NCI-H1105 treated with DMSO at 0.1 percent for 48 hours (cell line): ENCODE results near the gene UQCRHL.
A peak's percentile ranks its signal among the peaks of the same experiment; 100 is the strongest.
"Not testable (repeated sequence)": the region's sequence is repeated elsewhere in the genome, so short reads cannot be mapped to it uniquely, and the experiment has no call there.

ENCODE experiments used
- DNase-seq: peaks from one replicate; lab custom pipeline; 2025; lab: John Stamatoyannopoulos, UW

UQCRHL gene

DNA sequence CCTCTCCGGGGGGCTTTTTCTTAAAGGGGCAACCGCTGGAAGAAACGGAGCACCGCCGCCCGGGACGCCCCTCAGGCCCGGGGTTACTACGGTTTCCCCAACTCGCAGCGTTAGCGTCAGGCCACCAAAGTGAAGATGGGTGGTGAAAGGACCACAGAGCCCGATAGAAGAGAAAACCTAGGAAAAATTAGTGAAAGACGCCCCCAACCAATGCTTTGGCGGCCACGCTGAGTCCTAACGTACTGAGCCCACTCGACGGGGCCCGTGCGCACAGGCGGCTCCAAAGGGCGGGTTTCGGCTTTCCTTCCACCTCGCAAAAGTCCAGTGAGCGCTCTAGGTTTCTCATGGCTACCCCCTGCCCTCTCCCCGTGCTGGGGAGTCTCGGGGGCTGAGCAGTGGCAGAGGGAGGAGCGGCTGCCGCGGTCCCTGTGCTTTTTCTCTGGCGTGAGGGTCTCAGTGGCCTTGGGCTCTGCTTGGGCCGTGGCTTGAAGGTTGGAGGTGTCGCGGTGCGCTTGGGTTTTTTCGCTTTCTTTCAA, 27.8 kb upstream of the UQCRHL start:
- DNase-seq, result peak; percentile 71

GRCh38 chr1:15834406-15835204, 27.2 kb upstream of the UQCRHL start:
- peak; percentile 98 for DNase-seq

GRCh38 chr1:15833842-15834405, 26.5 kb upstream of the UQCRHL start:
- no peak for DNase-seq

DNA sequence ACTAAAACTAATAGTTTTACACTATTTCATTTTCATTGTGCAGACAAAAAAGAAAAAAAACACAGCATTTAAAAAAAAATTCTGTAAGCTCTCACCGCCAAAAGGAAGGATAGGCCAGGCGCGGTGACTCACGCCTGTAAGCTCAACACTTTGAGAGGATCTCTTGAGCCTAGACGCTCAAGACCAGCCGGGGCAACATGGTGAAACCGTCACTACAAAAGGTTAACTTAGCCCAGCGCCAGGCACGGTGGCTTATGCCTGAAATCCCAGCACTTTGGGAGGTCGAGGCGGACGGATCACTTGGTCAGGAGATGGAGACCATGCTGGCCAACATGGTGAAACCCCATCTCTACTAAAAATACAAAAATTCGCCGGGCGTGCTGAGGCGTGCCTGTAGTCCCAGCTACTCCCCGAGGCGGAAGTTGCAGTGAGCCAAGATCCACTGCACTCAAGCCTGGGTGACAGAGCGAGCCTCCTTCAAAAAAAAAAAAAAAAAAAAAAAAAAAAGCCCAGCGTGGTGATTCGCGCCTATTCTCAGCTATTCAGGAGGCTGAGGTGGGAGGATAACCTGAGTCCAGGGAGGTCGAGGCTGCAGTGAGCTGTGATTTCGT, 25.7 kb upstream of the UQCRHL start:
- peak; percentile 83 for DNase-seq

GRCh38 chr1:15830258-15830657, 22.8 kb upstream of the UQCRHL start:
- no peak for DNase-seq

DNA sequence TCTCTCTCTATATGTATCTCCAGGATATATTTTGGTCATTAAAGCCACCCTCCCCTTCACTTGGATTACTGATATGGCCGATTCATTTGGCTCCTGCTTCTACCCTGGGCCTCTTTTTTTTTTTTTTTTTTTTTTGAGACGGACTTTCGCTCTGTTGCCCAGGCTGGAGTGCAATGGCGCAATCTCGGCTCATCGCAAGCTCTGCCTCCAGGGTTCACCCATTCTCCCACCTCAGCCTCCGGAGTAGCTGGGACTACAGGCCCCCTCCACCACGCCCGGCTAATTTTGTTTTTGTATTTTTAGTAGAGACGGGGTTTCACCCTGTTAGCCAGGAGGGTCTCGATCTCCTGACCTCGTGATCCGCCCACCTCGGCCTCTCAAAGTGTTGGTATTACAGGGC, 21.5 kb upstream of the UQCRHL start:
- DNase-seq, result not testable (repeated sequence)

DNA sequence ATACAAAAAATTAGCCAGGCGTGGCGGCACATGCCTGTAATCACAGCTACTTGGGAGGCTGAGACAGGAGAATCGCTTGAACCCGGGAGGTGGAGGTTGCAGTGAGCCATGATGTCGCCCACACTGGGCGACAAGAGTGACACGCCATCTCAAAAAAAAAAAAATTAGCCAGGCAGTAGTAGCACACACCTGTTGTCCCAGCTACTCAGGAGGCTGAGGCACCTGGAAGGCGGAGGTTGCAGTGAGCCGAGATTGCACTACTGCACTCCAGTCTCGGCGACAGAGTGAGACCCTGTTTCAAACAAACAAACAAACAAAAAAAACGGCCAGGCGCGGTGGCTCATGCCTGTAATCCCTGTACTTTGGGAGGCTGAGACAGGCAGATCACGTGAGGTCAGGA, 20.1 kb upstream of the UQCRHL start:
- not testable (repeated sequence) for DNase-seq

- no peak for DNase-seq
Observed at GRCh38 chr1:15826810-15827507, 19.5 kb upstream of the UQCRHL start.

- DNase-seq, result no peak
Observed at GRCh38 chr1:15825800-15826199, 18.4 kb upstream of the UQCRHL start.

GRCh38 chr1:15820478-15820877, 13.0 kb upstream of the UQCRHL start:
- no peak for DNase-seq

DNA sequence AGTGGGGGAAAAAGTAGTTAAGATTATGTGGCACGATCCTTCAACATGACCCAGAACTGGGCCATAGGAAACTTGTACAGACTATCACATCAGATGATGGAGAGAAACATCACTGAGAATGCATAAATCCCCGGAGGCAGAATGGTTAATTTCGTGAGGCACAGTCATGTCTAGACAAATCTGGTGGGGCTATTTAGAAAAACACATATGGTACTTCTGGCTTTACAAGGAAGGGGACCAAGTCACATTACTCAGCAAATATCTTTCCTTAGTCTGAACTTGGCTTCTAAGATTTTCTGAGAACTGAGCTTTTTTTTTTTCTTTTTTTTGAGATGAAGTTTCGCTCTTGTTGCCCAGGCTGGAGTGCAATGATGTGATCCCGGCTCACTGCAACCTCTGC, 9.2 kb upstream of the UQCRHL start:
- DNase-seq, result no peak

GRCh38 chr1:15810073-15810472, 2.6 kb upstream of the UQCRHL start:
- DNase-seq, result no peak

GRCh38 chr1:15808955-15809354, 1.5 kb upstream of the UQCRHL start:
- DNase-seq, result no peak

DNA sequence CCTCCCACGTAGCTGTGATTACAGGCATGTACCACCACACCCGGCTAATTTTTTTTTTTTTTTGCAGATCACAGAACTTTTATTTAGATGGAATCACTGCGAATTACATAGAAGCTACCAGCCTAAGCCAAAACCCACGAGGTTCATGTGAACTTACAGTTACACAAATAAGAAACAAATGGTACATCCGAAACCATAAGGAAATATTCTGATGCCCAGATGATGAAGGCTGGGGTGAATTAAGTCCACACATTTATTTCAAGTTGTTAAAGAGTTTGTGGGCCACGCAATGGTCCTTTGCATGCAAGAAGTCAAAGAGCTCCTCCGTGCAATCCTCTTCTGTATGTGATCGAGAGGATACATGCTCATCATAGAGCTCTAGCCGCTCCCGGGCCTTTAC, 328 bp downstream of the UQCRHL start:
- no peak for DNase-seq

DNA sequence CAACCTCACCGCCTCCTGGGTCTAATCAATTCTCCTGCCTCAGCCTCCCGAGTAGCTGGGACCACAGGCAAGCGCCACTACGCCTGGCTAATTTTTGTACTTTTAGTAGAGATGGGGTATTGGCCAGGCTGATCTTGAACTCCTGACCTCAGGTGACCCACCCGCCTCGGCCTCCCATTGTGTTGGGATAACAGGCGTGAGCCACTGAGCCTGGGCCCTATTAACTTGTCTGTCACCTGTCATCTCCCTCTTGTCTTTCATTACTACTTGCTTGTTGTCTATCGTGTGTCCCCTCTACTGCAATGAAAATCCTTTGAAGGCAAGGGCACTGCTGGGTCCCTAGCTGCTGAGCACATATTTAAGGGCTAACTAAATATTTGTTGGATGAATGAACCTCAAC, 3.4 kb downstream of the UQCRHL start:
- DNase-seq, result no peak

DNA sequence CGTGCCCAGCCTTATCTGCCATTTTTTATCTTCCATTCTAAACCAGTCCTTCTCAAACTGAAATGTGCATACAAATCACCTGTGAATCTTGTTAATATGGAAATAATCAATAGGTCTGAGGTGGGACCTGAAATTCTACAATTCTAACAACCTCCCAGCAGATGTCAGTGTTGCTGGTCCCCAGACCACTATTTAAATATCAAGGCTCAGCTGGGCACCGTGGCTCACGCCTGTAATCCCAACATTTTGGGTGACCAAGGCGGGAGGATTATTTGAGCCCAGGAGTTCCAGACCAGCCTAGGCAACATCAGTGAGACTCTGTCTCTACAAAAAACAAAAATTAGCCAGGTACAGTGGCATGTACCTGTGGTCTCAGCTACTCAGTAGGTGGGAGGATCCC, 4.1 kb downstream of the UQCRHL start:
- peak; percentile 43 for DNase-seq

DNA sequence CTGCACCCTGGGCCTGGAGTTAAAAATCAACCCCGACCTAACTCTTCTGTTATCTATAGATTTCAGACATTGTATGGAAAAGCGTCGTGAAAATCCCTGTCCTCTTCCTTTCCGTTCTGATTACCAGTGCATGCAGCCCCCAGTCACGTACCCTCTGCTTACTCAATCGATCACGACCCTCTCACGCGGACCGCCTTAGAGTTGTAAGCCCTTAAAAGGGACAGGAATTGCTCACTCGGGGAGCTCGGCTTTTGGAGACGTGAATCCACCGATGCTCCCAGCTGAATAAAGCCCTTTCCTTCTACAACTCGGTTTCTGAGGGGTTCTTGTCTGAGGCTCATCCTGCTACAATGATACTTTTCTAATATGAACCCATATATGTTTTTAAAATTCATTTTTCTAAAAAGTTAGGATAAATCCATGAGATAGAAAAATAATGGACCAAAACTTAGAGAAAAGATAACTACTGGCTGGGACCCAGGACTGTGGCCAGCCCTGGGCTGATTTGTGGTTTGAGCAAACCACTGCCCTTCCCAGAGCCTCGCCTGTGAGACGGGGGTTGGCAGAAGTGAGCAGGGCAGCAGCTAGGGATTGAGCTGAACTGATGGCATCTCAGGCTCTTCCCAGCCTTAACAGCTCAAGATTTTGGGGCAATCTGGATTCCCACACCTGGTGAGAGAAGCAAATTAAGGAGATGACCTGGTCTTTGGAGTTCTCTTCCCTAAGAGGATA, 5.0 kb downstream of the UQCRHL start:
- DNase-seq, result no peak

DNA sequence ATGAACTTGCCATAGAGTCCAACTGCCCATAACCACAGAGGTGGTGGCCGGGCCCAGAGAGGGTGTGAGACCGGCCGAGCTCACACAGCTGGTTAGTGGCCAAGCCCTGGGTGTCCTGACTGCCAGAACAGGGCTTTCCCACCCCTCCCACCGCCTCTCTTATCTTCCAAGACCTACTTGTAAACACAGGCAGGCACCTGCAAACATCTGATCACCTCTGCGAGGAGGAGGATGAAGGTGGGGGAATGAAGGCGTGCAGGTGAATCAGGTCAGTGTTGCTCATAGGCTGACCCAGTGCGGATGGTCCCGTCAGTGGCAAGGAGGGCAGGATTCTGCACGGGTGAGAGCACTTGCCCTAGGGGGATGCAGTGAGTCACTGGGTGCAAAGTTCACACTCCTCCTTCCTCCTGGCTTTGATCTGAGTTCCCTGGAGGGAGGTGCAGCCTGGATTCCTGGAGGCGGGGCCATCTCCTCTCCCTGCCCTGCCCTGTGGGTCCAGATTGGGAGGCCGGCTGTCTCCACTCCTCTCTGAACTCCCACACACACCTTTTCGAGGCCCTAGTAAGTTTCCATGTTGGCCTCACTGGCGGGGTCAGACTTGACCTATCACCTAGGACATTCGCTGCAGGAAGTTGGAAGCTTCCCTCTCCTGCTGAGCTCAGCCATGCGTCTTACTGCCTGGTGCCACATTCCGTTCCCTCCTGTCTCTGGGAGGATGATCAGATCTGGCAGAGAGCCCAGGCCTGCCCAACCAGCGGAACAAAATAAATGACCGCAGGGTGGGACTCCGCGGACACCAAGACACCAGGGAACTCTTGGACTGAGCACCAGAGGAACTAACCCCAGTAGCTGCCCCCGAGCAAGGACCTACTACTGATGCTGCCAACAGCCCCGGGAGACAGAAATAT, 7.3 kb downstream of the UQCRHL start:
- DNase-seq, result no peak

GRCh38 chr1:15799004-15799867, 8.2 kb downstream of the UQCRHL start:
- DNase-seq, result no peak
